ENCODE measurements around the gene ABTB2.

The ABTB2 gene

DNA sequence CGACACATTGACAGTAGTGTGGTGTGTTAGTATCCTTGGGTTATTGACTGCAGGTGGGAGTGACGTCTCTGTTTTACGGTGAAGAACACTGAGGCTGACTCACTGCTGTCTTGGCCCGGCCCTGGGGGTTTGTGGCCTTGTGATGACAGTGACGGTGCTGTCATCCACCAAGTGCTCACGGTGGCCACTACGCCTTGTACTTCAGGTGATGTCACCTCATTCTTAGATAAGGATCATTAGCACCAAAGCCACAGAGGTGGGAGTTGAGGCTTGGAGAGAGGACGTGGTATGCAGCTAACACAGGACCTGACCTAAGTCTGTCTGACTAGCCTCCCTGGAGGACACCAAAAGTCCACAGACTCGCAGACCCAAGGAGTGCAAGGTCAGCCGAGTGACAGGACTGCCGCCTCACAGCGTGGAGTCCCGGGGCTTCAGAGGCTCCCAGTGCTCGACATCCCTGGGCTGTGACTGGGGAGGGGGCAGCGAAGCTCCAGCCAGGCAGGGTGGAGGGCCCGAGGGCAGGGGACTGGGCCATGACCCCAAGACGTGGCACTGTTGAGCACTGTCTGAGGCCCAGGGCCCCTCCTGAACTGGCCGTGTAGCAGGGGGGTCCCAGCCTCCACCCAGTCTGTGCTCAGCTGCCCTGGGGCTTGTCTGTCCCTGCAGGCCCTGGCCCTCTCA is 195.9 kb downstream of the ABTB2 start:
- no peak for DNase-seq

DNA sequence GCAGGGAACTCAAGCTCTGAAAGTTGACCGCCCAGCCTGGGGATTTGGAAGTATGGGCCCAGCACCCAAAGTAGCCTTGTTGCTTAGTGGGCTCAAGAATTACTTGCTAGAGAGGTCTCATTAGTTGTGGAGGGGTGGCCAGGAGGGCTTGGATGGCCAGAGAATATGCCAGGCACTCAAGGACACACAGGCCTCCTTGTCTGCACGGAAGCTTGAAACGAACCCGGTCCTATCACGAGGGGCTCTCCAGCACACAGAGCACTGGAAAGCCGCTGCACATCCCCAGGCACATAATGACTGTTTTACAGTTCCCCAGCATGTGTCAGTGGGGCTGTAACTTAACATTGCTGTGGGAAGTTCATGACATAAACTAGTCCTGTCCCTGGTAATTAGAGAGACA is 196.4 kb downstream of the ABTB2 start:
- DNase-seq: no peak

DNA sequence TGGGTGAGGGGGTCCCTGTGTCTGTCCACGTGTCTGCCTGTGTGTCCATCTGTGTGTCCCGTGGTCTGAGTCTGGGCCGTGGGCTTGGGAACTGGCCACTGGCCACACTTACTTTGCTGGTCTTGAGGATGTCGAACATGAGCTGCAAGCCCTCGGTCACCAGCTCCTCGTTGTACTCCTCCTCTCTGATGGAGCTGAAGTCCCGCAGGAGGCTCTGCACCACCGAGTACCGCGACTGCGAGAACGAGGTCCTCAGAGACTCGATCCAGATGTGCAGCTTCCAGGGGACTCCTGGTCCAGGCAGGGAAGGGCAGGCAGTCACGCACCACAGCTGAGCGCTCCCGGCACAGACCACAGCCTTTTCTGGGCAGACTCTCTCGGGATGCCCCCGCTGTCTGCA is 197.0 kb downstream of the ABTB2 start:
- no peak for DNase-seq

DNA sequence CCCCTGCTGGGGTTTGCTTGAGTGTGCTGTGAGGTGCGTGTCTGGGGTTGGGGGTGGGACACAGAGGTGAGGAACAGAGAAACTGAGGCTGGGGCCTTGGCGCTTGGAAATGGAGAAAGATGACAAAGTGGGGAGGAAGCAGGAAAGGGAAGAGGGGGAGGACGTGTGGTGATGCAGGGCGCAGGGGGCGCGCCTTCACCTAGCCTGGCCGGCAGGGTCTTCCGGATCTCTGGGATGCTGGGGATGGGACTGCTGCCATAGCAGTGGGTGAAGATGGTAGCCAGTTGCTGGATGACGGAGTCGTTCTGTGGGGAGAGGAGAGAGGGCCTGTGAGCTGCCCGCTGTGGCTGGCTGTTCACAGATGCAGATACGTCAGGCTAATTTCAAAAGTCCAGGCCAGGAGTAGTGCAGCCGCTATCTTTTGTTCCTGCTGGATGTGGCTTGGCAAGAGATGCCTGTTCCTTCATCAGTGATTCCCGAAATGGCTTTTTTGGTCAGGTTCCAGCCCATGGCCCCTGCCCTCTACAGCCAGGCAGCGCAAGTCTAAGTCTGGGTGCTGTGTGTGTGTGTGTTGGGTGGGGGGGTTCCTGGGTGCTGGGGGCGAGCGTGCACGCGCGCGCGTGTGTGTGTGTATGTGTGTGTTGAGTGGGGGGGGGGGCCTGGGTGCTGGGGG is 197.6 kb downstream of the ABTB2 start:
- DNase-seq: no peak

DNA sequence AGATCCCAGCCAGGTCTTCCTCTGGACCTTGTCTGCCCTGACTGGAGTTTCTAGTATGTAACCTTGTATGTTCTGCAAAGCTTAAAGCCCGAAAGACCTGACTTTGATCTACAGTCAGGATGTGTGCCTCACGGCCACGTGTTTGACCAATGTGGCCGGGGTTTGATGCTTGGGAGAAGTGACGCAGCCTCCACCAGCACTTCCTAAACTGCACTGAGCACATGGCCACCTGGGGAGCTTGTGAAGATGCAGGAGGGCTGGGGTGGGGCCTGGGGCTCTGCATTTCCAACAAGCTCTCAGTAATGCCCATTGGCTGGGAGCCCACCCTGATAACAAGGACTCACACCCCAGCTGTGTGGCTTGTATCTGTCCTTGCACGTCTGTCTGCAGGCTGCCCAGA is 199.1 kb downstream of the ABTB2 start:
- DNase-seq: no peak

GRCh38 chr11:34157163-34157562 is 200.6 kb downstream of the ABTB2 start:
- no peak for DNase-seq

DNA sequence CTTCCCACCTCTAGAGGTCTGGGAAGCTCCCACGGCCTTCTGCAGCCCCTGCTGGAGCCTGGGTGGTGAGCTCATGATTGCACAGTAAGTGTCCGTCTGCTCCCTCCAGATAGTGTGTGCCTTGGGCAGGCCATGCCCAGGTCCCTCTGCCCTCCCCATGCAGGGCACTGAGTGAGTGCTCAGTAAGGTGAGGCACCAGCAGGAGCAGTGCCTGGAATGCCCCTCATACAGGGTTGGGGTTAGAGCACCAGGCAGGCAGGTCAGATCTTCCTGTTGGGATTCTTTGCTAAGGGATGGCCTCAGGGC is 202.1 kb downstream of the ABTB2 start:
- no peak for DNase-seq

GRCh38 chr11:34155057-34155756 is 202.6 kb downstream of the ABTB2 start:
- DNase-seq: no peak

GRCh38 chr11:34154059-34154875 is 203.5 kb downstream of the ABTB2 start:
- no peak for DNase-seq

DNA sequence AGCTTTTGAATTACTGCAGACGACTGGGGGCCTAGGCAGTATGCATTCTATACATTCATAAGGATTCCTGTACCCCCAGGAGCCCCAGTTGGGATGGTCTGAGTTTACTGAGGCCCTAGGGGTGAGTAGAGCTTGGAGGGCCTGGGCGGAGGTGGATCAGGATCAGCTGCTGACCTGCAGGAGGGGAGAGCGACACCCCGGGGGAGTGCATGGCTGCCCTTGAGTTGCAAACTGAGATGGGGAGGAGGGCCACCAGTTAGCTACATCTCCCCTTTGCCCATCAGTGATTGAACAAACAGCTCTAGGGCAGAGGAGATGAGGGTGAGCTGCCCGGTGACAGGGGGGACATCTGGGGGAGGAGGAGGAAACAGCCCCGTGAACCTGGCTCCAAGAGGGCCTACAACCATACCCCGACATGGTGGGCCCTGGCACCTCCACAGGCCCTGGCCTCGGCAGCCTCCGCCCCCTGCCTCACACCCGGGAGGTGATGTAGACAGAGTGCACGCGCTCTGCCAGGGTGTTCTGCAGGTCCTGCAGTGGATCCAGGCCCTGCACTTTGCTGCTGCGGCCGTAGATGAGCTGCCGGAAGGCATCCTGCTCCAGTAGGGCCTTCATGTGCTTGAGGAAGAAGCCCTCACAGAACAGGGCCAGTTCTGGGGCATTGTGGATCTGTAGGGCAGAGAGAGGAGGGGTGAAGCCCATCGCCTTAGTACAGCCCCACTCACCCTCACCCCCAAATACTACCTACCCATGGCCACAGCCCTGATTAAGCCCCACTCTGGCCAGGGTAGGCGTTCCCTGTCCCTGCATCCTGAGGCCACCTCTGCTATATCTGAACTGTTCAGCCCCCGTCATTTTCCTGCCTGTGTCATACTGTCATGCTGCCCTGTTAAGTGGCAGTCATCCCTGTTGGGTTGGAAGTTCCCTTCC is 205.6 kb downstream of the ABTB2 start:
- DNase-seq: no peak

DNA sequence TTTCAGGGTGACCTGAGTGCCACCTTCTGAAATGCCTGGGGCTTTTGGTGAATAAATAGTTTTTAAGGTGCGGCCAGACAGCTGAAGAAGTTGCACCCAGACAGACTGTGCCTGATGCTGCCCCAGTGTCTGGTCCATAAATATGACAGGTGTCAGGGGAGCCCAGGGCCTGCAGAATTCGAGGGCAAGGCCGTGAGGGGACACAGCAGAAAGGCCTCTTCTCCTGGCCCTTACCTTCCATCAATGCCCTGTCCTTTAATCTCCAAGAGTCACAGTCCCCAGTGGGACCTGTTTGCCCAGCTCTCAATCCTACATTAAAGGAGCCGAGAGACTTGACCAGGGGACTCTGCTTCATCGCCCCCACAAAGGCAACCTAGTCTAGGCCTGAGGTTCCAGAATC is 206.6 kb downstream of the ABTB2 start:
- DNase-seq: no peak

GRCh38 chr11:34150494-34151151 is 207.2 kb downstream of the ABTB2 start:
- no peak for DNase-seq

DNA sequence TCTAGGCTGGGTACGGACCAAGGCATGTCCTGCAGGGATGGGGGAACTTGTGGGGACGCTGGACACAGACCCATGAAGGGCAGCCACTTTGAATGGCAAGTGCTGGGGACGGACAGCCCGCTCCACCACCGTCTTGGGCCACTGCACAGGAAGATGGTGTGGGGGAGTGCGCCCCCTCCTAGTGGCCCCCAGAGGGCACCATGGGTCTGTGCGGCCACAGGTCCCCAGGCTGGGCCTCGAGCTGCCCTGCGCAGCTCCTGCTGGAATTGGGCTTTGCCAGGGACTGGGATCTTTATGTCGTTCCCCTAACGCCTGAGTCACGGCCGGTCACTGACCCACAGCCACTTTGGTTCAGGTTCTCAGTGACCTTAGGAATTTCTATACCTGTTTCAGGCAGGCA is 208.0 kb downstream of the ABTB2 start:
- no peak for DNase-seq

DNA sequence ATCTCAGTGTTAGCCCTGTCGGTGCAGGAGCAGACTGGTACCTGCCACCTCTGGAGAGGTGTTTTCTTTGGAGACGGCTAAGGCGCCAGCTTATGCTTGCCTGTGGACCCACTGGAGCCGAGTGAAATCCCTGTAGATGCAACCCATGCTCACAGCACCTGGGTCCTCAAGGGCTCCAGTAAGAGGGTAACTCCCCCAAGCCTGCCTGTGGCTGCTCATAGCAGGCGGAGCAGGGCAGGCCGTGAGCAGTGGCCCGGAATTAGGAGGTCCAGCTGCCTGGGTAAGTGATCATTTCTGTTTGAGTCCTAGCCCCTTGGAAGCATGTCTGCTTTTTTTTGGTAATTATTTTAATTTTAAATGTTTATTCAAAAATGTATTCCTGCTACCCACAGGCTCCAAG is 208.5 kb downstream of the ABTB2 start:
- DNase-seq: no peak

DNA sequence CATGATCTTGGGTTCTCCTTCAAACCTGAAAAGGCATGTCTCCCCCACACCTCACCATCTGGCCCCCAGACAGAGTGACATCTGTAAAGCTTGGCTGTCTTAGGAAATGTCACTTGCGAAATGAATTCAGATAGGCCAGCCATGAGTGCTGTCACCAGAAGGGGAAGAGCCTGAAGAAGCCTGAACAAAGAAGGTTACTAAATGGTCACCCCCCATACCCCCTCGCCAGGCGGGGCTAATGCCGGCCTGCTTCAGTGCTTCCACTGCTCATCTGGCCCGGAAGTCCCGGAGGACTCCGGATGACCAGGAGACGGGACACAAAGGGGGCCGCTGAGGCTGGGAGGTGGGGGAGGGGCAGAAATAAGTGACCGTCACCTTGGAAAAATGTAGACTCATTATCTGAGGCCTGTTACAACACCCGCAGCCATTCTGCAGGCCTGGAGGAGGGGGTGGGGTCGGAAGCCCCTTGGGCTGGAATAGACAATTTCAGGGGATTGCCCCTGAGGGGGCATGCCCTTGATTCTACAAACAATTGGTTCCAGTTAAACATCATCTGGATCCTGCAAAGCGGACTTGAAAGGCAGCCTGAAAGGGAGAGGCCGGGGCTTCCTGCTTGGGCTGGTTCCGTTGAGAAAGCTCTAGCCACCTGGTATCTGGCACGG is 209.2 kb downstream of the ABTB2 start:
- no peak for DNase-seq

GRCh38 chr11:34147581-34147980 is 210.2 kb downstream of the ABTB2 start:
- no peak for DNase-seq

GRCh38 chr11:34146866-34147265 is 210.9 kb downstream of the ABTB2 start:
- no peak for DNase-seq

- DNase-seq: no peak
Observed at GRCh38 chr11:34146411-34146810, 211.4 kb downstream of the ABTB2 start.

DNA sequence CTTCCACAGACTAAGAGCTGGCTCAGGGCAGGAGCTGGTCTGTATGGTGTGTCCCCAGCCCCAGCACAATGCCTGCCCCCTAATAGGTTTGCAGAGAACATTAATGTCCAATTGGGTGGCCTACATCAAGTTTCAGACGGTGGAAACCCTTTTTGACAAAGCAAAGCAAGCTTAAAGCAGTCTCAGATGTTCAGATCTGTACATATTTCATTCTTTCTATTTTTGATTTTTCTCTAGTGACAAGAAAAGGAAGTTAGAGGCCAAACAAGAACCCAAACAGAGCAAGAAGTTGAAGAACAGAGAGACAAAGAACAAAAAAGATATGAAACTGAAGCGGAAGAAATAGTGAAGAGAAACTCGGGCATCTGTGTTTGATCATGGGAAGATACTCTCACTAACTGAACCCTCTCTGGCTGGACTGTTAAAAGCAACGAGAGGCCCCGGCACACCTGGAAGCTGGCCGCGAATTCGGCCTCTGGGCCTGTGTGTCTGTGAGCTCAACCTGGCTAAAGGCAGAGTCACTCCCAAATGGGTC is 211.9 kb downstream of the ABTB2 start:
- DNase-seq: no peak

DNA sequence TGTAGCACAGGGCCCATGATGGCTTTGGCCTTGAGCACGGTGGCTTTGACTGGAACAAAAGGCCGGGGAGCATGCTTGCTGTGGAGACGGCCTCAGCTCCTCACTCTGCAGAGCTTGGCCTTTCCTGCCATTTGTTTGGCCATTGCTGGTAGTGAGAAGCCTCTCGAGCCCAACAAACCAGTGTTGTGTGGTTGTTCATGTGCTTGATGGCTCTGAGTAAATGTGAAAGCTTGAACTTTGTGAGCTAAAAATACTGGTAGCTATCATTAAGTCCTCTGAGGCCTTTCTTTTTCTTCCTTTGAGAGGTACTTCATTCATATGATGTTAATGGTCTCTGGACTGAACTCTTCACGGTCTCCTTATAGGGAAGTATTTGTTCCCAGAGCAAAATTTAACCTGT is 212.7 kb downstream of the ABTB2 start:
- no peak for DNase-seq

GRCh38 chr11:34143048-34143447 is 214.8 kb downstream of the ABTB2 start:
- no peak for DNase-seq
